Lower lobe of right lung (tissue), 2 donors: Measurements from ENCODE around the gene GNB4. TPM values are rescaled to one million over a fixed set of nuclear protein-coding genes. Genes with fewer than 3 reads are reported as not detected.

Experiments
- ATAC-seq, 2 donors: fragments of 200-7000 bp; cut with Tn5 transposase; one replicate each; pipeline ENCODE4 v1.9.1; 2020 to 2022; ENCODE audit warnings: mild to moderate bottlenecking in 2 of 2, moderate library complexity in 2 of 2
- DNase-seq: peaks from one replicate; pipeline ENCODE4 v3.0.0-alpha.2; 2020
- H3K27ac ChIP-seq: fragments of 200-600 bp; one replicate; pipeline ENCODE4 v1.8.0; 2022
- H3K27me3 ChIP-seq: fragments of 200-600 bp; one replicate; pipeline ENCODE4 v1.8.0; 2022; ENCODE audit warnings: low read depth
- H3K36me3 ChIP-seq: fragments of 200-600 bp; one replicate; pipeline ENCODE4 v1.8.0; 2022; ENCODE audit warnings: mild to moderate bottlenecking
- H3K4me1 ChIP-seq: fragments of 200-600 bp; one replicate; pipeline ENCODE4 v1.8.0; 2022
- H3K4me3 ChIP-seq: fragments of 200-600 bp; one replicate; pipeline ENCODE4 v1.8.0; 2022; ENCODE audit warnings: mild to moderate bottlenecking
- H3K9me3 ChIP-seq: fragments of 200-600 bp; one replicate; pipeline ENCODE4 v1.8.0; 2022
- CTCF ChIP-seq: fragments of 200-600 bp; IDR thresholded peaks from one replicate; pipeline ENCODE4 v1.8.0; 2022; ENCODE audit warnings: antibody characterized with exemption, mild to moderate bottlenecking
- intact Hi-C: fragments of 100-400 bp; cut with DNase I; formaldehyde crosslinking; loops from one replicate; pipeline ENCODE4 v1.11.0; 2022
- total RNA-seq: library from RNA; stranded (reverse); fragmentation: NEBNext Ultra II Directional; extraction: Animal tissue kit (Norgen Biotek cat#: 25700); gene quantifications from one replicate; pipeline ENCODE4 v1.2.1, GENCODE V29; 2021
- donor health status: DM: no; HTN: yes; CAD: no; lungs with severe emphysema.

Gene GNB4
- total RNA-seq, 1 donor from 2014 or later: 60.5 TPM

GRCh38 chr3:179402963-179403362 lies 48.3 kb downstream of the GNB4 start:
- ATAC-seq (no peak), DNase-seq (no peak)
- H3K4me1 ChIP-seq: no peaks in the 10 kb centered on the region
- no peak overlapping the region for H3K4me3 ChIP-seq
- intact Hi-C loops: no loop called here
- H3K27me3 ChIP-seq: no peaks in the 10 kb centered on the region
- no peak for TF ChIP-seq CTCF
- peaks cover 79% of the 10 kb centered on the region for H3K36me3 ChIP-seq
- H3K9me3 ChIP-seq: no peaks in the 10 kb centered on the region
- H3K27ac ChIP-seq: no peak overlapping the region

DNA sequence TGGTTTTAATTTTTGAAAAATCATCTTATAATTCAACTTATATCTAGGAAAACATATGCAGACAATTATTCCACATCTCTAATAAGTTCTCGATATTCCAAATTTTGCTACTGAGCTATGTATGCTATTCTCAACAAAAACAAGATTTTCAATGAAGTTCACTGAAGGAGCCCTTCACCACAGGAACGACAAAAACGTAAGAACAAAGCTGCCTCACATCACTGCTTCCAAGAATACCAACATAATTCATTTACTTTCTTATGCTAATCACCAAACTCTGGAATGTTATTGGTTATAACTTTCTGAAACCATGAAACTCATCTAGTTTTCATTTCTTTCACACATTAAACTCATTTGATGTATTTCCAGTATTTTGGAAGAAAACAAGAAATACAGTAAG lies 49.7 kb downstream of the GNB4 start:
- H3K4me1 ChIP-seq: no peaks in the 10 kb centered on the region
- H3K36me3 ChIP-seq: peaks cover 77% of the 10 kb centered on the region
- H3K4me3 ChIP-seq: no peak overlapping the region
- intact Hi-C loops: no loop called here
- DNase-seq (no peak), ATAC-seq (no peak)
- TF ChIP-seq CTCF: no peak
- H3K27me3 ChIP-seq: no peaks in the 10 kb centered on the region
- H3K9me3 ChIP-seq: no peaks in the 10 kb centered on the region
- H3K27ac ChIP-seq: no peak overlapping the region

- intact Hi-C loops: no loop called here
- no peak overlapping the region for H3K27ac ChIP-seq
- H3K9me3 ChIP-seq: no peaks in the 10 kb centered on the region
- ATAC-seq: no peak
- no peak for TF ChIP-seq CTCF
- no peaks in the 10 kb centered on the region for H3K4me1 ChIP-seq
- no peaks in the 10 kb centered on the region for H3K27me3 ChIP-seq
- DNase-seq: no peak
- H3K4me3 ChIP-seq: no peak overlapping the region
- peaks cover 71% of the 10 kb centered on the region for H3K36me3 ChIP-seq
Observed at GRCh38 chr3:179398574-179399231, 52.6 kb downstream of the GNB4 start.

DNA sequence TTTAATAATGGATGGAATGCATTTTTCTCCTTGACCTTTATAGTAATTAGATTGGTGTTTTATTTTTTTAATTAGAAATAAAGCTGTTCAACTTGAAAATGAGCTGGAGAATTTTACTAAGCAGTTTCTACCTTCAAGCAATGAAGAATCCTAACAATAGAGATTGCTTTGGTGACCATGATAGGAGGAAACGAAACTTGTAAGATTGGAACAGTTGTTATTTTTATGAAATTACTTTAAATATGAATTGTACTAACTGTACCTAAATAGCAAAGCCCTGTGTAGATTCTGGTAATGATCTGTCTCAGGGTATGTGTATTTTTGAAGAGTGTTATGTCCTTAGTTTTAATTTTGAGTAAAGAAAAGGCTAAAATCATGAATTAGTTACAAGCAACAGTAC lies 59.4 kb downstream of the GNB4 start:
- H3K27ac ChIP-seq: no peak overlapping the region
- peaks cover 75% of the 10 kb centered on the region for H3K36me3 ChIP-seq
- DNase-seq (no peak), ATAC-seq (no peak)
- H3K4me3 ChIP-seq: no peak overlapping the region
- H3K4me1 ChIP-seq: no peaks in the 10 kb centered on the region
- TF ChIP-seq CTCF: no peak
- no peaks in the 10 kb centered on the region for H3K9me3 ChIP-seq
- intact Hi-C loops: no loop called here
- H3K27me3 ChIP-seq: no peaks in the 10 kb centered on the region

GRCh38 chr3:179376474-179376873 lies 74.8 kb downstream of the GNB4 start:
- intact Hi-C loops: no loop called here
- ATAC-seq (no peak), DNase-seq (no peak)
- no peak for TF ChIP-seq CTCF
- Histone ChIP-seq H3K9me3 (no peaks in the 10 kb centered on the region), H3K4me1 (no peaks in the 10 kb centered on the region), H3K27ac (no peak overlapping the region), H3K4me3 (no peak overlapping the region), H3K36me3 (peaks cover 76% of the 10 kb centered on the region), H3K27me3 (no peaks in the 10 kb centered on the region)
